HUES6 (cell line): ENCODE results near the gene USP53.

Experiments used
- H3K27ac ChIP-seq: 2 replicates; pipeline ENCODE4 v1.7.0; 2013; ENCODE audit warnings: low read depth, mild to moderate bottlenecking, low read length, inconsistent platforms
- H3K27me3 ChIP-seq: 2 replicates; pipeline ENCODE4 v1.6.1; 2013; ENCODE audit warnings: low read length; ENCODE audit not compliant: control insufficient read depth, insufficient read depth
- H3K36me3 ChIP-seq: 2 replicates; pipeline ENCODE4 v1.6.1; 2013; ENCODE audit warnings: low read length; ENCODE audit not compliant: control insufficient read depth, insufficient read depth
- H3K4me1 ChIP-seq: 2 replicates; pipeline ENCODE4 v1.6.1; 2013; ENCODE audit warnings: low read length; ENCODE audit not compliant: control insufficient read depth, insufficient read depth
- H3K4me3 ChIP-seq: 2 replicates; pipeline ENCODE4 v1.5.1; 2013; ENCODE audit warnings: low read depth, low read length
- H3K9ac ChIP-seq: one replicate; pipeline ENCODE4 v1.6.1; 2013; ENCODE audit warnings: mild to moderate bottlenecking, low read length
- H3K9me3 ChIP-seq: 2 replicates; pipeline ENCODE4 v1.6.1; 2013; ENCODE audit warnings: low read depth, low read length; ENCODE audit not compliant: control insufficient read depth, insufficient read depth

USP53 gene

DNA sequence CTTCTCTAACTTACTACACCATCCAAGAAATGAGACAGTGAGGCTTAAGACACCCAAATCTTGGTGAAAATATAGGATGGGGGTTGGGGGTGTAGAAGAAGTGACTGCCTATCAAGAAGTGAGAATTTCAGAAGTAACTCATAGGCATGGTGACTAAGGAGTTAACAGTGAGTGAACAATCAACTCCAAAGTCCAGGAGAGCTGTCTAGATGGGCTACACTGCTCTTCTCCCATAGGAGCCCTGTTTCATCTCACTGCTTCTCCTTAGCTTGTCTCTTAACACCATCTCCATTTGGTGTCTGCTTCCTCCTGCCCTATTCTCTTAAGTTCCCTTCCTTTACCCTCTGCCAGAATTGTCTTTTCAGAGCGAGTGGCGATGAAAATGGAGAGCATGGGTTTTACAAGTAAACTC is 86.8 kb downstream of the USP53 start:
- Histone ChIP-seq H3K4me1 (0 out of 2 replicates have a peak, but pooled peaks cover 7% of the 10 kb centered on the region), H3K9me3 (no peaks in the 10 kb centered on the region; the same call in 1 of the 2 replicates), H3K36me3 (peaks cover 15% of the 10 kb centered on the region), H3K4me3 (peak overlapping the region; percentile 88), H3K9ac (peak overlapping the region; percentile 89), H3K27me3 (no peaks in the 10 kb centered on the region), H3K27ac (no peak overlapping the region)

DNA sequence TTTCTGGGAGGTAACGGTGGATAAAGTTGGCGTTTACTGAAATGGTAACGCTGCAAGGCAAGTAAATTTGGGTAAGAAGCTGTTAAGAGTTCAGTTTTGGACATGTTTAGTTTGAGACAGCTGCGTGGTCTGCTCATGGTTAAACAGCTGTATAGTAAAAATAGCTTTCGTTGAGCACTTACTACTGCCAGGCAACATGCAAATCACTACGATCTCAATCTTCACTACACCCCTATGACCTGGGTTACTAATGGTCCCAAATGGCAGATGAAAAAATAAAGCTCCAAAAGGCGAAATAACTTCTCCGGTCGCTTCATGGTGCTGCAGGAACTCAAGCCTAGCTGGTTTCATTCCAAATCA is 87.2 kb downstream of the USP53 start:
- Histone ChIP-seq H3K27ac (peak overlapping the region; percentile 50; the same call in 1 of the 2 replicates), H3K4me1 (0 out of 2 replicates have a peak, but pooled peaks cover 7% of the 10 kb centered on the region), H3K9ac (peak overlapping the region; percentile 89), H3K36me3 (peaks cover 15% of the 10 kb centered on the region), H3K9me3 (no peaks in the 10 kb centered on the region; the same call in 1 of the 2 replicates), H3K27me3 (no peaks in the 10 kb centered on the region), H3K4me3 (peak overlapping the region; percentile 88)

DNA sequence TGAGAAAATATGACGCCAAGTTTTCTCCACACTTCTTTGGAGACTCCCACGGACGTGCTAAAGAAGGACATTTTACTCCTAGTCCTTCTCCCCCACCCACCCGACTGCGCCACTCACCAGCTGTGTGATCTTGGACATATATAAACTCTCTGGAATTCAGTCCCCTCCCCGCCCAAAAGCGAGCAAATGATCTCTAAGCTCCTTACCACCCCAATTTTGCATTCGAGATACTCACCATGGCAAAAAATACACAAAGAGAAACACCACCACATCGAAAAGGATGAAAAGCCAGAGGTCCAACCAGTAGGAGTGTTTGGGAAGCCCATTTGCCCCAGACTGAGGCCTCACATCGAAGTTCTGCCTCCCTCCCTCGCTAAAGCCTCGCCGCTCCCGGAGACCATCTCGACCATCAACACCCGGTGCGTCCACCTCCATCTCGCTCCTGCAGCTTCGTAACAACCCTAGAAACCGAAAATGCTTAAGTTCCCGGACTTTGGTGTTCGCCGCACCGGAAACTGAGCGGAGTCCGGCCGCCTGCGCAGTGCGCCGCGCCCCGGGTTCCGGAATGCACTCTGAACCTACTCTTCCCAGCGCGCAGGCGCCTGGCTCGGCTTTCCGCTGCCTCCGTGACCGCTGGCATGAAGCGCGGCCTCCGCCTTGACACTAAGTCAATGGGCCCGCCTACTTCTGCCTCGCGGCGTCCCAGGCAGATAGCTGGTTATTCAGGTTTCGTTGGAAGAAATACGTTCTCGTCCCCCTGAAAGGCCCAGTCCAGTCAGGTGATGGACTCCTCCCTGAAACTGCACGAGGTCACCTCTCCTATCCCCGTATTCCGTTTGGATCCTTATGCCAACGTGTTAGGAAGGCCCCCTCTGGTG is 87.8 kb downstream of the USP53 start:
- peak overlapping the region; percentile 88 for H3K4me3 ChIP-seq
- 0 out of 2 replicates have a peak, but pooled peaks cover 7% of the 10 kb centered on the region for H3K4me1 ChIP-seq
- peak overlapping the region; percentile 50; the same call in 1 of the 2 replicates for H3K27ac ChIP-seq
- no peaks in the 10 kb centered on the region for H3K27me3 ChIP-seq
- no peaks in the 10 kb centered on the region; the same call in 1 of the 2 replicates for H3K9me3 ChIP-seq
- H3K36me3 ChIP-seq: peaks cover 15% of the 10 kb centered on the region
- H3K9ac ChIP-seq: peak overlapping the region; percentile 89

DNA sequence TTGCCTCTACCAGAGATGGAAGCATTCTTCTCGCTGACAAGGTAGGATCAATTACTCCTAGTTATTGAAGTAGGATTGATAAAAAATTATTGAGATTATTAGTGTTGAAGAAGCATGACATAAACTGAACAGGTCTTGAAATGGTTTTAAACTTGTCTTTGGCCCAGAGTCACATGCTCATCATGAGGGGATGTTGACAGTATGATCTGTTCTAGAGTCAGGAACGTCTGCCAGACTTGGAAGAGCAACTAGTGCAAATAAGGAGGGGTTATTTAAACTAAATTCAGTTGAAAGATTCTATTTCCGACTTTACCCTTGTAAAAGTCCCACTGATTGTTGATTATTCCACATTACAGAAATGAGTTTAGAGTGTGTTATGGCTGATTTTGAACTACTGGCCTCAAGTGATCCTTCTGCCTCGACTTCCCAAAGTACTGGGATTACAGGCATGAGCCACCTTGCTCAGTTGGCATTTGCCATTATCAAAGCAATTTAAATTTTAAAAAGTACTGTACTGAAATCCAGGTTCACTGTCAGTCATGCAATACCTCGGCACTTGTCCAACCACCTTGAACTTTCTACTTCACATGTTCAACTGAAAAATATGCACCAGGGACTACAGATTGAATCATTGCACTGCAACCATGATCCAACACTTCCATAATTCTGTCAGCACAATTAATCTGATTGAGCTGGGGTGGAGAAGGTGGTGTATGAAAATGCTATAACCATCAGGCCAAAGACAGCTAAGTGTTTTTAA is 89.7 kb downstream of the USP53 start:
- Histone ChIP-seq H3K9ac (no peak overlapping the region), H3K4me3 (no peak overlapping the region), H3K9me3 (no peaks in the 10 kb centered on the region), H3K36me3 (peaks cover 6% of the 10 kb centered on the region), H3K4me1 (0 out of 2 replicates have a peak, but pooled peaks cover 7% of the 10 kb centered on the region), H3K27ac (no peak overlapping the region), H3K27me3 (no peaks in the 10 kb centered on the region)

DNA sequence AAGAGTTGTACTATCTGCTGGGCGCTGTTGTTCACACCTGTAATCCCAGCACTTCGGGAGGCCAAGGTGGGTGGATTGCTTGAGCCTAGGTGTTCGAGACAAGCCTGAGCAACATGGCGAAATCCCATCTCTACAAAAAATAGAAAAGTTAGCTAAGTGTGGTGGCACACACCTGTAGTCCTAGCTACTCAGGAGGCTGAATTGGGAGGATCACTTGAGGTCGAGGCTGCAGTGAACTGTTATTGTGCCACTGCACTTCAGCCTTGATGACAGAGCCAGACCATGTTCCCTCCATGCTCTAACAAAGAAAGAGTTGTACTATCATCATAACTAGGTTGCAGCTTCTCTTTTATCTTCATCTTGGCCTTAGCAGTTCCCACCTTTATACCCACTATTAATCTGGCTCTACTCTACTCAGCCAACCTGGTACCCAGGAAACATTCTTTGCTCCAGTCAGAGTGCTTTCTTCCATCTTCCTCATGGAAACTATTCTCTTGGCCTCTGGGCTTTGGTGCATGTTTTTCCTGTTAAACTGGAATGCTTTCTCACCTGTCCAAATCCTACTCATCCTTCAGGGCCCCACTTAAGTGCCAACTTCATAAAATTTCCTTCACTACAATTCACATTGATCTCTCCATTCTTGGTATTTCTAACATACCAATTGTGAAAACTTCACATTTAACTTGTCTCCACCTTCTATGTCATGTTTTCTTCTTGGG is 91.2 kb downstream of the USP53 start:
- Histone ChIP-seq H3K36me3 (no peaks in the 10 kb centered on the region), H3K9me3 (no peaks in the 10 kb centered on the region), H3K27ac (no peak overlapping the region), H3K9ac (no peak overlapping the region), H3K4me1 (0 out of 2 replicates have a peak, but pooled peaks cover 6% of the 10 kb centered on the region), H3K4me3 (no peak overlapping the region), H3K27me3 (no peaks in the 10 kb centered on the region)

DNA sequence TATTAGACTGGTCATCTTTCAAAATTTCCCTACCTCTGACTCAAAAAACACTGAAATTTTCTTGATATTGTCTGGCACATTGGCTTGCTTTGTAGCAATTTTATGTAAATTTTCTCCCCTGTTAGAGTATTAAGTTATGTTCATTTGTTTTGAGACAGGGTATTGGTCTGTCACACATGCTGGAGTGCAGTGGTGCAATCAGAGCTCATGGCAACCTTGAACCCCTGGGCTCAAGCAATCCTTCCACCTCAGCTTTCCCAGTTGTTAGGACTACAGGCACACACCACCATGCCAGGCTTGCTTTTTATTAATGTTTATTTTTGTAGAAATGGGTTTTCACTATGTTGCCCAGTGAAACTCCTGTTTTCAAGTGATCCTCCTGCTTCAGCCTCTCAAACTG is 91.9 kb downstream of the USP53 start:
- Histone ChIP-seq H3K4me3 (no peak overlapping the region), H3K9me3 (no peaks in the 10 kb centered on the region), H3K27ac (no peak overlapping the region), H3K36me3 (no peaks in the 10 kb centered on the region), H3K4me1 (no peaks in the 10 kb centered on the region), H3K9ac (no peak overlapping the region), H3K27me3 (no peaks in the 10 kb centered on the region)

DNA sequence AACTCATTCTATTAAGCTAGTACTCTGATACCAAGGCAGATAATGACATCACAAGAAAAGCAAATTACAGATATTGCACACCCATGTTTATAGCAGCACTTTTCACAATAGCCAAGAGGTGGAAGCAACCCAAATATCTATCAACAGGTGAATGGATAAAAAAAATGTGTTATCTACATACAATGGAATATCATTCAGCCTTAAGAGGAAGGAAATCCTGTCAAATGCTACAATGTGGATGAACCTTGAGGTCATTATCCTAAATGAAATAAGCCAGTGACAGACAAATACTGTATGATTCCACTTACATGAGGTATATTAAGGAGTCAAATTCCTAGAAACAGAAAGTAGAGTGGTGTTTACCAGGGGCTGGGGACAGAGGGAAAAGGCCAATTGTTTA is 95.1 kb downstream of the USP53 start:
- no peaks in the 10 kb centered on the region for H3K27me3 ChIP-seq
- no peaks in the 10 kb centered on the region for H3K36me3 ChIP-seq
- H3K4me3 ChIP-seq: no peak overlapping the region
- H3K4me1 ChIP-seq: no peaks in the 10 kb centered on the region
- no peak overlapping the region for H3K27ac ChIP-seq
- H3K9ac ChIP-seq: no peak overlapping the region
- H3K9me3 ChIP-seq: no peaks in the 10 kb centered on the region

DNA sequence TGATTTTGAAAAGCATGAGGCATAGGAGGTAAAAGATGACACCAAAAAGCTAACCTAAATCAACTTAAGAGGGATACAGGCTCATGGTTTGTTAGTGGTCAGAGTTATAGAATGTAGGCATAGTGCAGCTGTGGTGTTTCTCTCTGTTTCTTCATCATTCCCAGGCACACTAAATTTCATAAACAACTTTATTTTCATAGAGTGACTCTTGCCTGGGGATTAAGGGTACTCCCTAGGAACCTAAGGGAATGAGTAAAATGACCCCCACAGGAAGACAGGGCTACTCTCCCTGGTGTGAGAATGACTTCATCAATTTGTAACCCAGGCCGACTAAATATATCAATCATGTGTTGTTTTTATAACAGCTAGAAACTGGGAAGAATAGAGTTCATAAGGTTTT is 98.3 kb downstream of the USP53 start:
- Histone ChIP-seq H3K9me3 (no peaks in the 10 kb centered on the region), H3K9ac (no peak overlapping the region), H3K4me1 (no peaks in the 10 kb centered on the region), H3K36me3 (no peaks in the 10 kb centered on the region), H3K4me3 (no peak overlapping the region), H3K27ac (no peak overlapping the region), H3K27me3 (no peaks in the 10 kb centered on the region)

DNA sequence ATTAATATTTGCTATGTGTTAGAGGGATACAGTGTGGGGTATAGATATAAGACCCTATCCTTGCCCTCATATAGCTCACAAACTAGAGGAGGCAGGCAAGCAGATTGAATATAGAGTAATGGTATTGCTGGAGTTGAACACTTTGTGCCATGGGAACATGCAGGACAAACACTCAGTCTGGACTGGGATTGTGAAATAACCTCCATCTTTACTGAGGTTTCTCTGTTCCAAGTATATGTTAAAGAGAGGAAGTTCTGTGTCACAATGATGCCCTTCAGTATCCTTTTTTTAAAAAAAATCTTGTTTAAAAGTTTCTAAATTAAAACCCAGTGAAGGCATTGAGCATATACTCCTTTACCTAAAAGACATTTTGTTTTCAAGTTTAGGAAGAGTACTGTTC is 100.7 kb downstream of the USP53 start:
- Histone ChIP-seq H3K9me3 (no peaks in the 10 kb centered on the region), H3K36me3 (no peaks in the 10 kb centered on the region), H3K4me1 (no peaks in the 10 kb centered on the region), H3K27ac (no peak overlapping the region), H3K9ac (no peak overlapping the region), H3K27me3 (no peaks in the 10 kb centered on the region), H3K4me3 (no peak overlapping the region)

DNA sequence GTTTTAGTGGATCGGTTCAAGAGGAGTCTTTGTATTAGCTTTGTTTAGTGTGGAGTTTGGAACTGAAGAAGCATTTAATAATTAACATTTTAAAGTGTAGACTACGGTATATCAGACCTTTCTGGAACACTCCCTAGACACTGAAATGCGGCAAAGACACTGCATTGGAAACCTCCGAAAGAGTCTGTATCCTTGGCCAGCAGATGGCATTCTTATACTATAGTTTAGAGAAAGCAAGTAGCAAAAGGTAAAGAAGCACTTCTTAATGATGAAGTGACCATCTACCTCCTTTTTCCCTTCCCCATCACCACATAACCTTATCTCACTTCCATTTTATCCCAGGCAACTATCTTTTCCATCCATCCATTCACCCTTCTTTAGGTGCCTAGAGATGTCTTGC is 101.8 kb downstream of the USP53 start:
- Histone ChIP-seq H3K36me3 (no peaks in the 10 kb centered on the region), H3K27ac (no peak overlapping the region), H3K4me1 (no peaks in the 10 kb centered on the region), H3K27me3 (no peaks in the 10 kb centered on the region), H3K9me3 (no peaks in the 10 kb centered on the region), H3K9ac (no peak overlapping the region), H3K4me3 (no peak overlapping the region)
